ENCODE measurements around the gene FAS.

- TF ChIP-seq POLR2A (IDR thresholded peaks at IDR 0.05), result no peak
- TF ChIP-seq, protein P1, sequence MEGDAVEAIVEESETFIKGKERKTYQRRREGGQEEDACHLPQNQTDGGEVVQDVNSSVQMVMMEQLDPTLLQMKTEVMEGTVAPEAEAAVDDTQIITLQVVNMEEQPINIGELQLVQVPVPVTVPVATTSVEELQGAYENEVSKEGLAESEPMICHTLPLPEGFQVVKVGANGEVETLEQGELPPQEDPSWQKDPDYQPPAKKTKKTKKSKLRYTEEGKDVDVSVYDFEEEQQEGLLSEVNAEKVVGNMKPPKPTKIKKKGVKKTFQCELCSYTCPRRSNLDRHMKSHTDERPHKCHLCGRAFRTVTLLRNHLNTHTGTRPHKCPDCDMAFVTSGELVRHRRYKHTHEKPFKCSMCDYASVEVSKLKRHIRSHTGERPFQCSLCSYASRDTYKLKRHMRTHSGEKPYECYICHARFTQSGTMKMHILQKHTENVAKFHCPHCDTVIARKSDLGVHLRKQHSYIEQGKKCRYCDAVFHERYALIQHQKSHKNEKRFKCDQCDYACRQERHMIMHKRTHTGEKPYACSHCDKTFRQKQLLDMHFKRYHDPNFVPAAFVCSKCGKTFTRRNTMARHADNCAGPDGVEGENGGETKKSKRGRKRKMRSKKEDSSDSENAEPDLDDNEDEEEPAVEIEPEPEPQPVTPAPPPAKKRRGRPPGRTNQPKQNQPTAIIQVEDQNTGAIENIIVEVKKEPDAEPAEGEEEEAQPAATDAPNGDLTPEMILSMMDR (IDR thresholded peaks at IDR 0.05), result no peak
These were observed 4.7 kb downstream of the FAS start for GRCh38 chr10:88995156-88995876.
